Measurements from ENCODE around the gene TMC1.

TMC1 gene

DNA sequence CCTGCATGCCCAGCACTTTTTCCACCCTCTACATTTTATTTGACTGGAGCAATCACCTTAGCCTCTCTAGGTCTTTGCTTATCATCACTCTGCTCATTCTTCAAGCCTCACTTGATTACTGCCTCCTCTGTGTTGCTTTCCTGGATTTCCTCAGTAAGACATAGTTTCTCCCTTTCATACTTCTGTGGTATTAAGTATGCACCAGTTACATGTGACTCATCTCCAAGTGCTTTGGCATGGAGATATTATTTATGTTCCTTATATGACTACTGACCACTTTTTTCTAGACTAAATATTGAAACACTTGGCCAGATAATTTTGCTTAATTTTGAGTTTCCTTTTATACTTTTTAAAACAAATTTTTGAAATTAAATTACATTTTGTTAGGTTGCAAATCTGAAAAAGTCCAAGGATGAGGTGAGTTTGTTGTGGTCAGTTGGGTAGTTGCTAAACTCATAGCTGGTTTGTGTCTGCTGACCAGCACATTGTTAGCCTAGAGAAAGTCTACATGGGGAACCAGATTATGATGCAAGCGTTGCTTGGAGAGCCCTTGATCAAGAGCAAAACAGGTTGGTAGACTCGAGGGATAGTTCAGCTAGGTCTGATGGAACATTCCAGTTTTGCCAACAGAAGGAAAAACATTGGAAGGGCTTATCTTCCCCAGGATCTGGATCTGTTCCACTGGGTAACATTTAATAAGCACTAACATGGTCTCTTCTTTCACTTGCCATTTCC lies 140.2 kb downstream of the TMC1 start:
- Histone ChIP-seq H3K27me3 (ENCODE audit: insufficient read depth, low read length) (no peaks in the 10 kb centered on the region), H3K23ac (ENCODE audit: low read length) (no peak overlapping the region), H3K14ac (ENCODE audit: low read length) (no peak overlapping the region), H4K12ac (ENCODE audit: low read depth, low read length) (no peak overlapping the region), H3K27ac (ENCODE audit: low read depth, low read length) (no peak overlapping the region), H3K4me3 (ENCODE audit: low read depth, low read length) (no peak overlapping the region), H3K79me1 (ENCODE audit: low read length) (peaks cover 2% of the 10 kb centered on the region), H3K9me3 (ENCODE audit: insufficient read depth, low read depth, low read length) (peaks cover 5% of the 10 kb centered on the region), H3K79me2 (ENCODE audit: control insufficient read depth, insufficient read depth, low read length, poor library complexity) (no peaks in the 10 kb centered on the region), H3K9ac (ENCODE audit: low read length) (peak overlapping the region; percentile 29), H2BK12ac (ENCODE audit: low read length) (no peak overlapping the region), H3K4ac (ENCODE audit: low read depth, low read length) (no peak overlapping the region), H3K36me3 (ENCODE audit: control insufficient read depth in 1 of 2, insufficient read depth in 2 of 2, low read length in 2 of 2) (no peaks in the 10 kb centered on the region), H2BK5ac (ENCODE audit: low read depth, low read length, poor library complexity) (no peak overlapping the region), H2AK5ac (ENCODE audit: low read length) (no peak overlapping the region), H2AFZ (ENCODE audit: insufficient read depth, low read length, poor library complexity) (no peak overlapping the region), H4K91ac (ENCODE audit: low read depth, low read length) (no peak overlapping the region), H4K8ac (ENCODE audit: low read depth, low read length) (no peak overlapping the region), H3K4me1 (ENCODE audit: control insufficient read depth in 1 of 2, insufficient read depth in 2 of 2, low read length in 2 of 2) (peaks cover 4% of the 10 kb centered on the region in 2 experiments), H3K4me2 (ENCODE audit: low read length) (no peak overlapping the region), H2BK120ac (ENCODE audit: insufficient read depth, low read length, poor library complexity) (no peak overlapping the region), H3K18ac (ENCODE audit: low read length) (no peak overlapping the region)
- DNase-seq, result no peak
- WGBS (ENCODE audit: extremely low coverage, insufficient coverage, insufficient read length), result no CpG with 5 or more reads among the region's 2 CpGs

GRCh38 chr9:72665421-72665820 lies 144.0 kb downstream of the TMC1 start:
- H3K4me2 ChIP-seq (ENCODE audit: low read length), result no peak overlapping the region
- H3K4me3 ChIP-seq (ENCODE audit: low read depth, low read length), result no peak overlapping the region
- no peak overlapping the region for H3K4ac ChIP-seq (ENCODE audit: low read depth, low read length)
- H2BK120ac ChIP-seq (ENCODE audit: insufficient read depth, low read length, poor library complexity), result peak overlapping the region; percentile 65
- no peak overlapping the region for H4K8ac ChIP-seq (ENCODE audit: low read depth, low read length)
- no peaks in the 10 kb centered on the region for H3K36me3 ChIP-seq (ENCODE audit: control insufficient read depth in 1 of 2, insufficient read depth in 2 of 2, low read length in 2 of 2)
- H3K27ac ChIP-seq (ENCODE audit: low read depth, low read length), result peak overlapping the region; percentile 27
- no peak overlapping the region for H4K12ac ChIP-seq (ENCODE audit: low read depth, low read length)
- H3K9me3 ChIP-seq (ENCODE audit: insufficient read depth, low read depth, low read length), result peaks cover 5% of the 10 kb centered on the region
- no peak overlapping the region for H2AK5ac ChIP-seq (ENCODE audit: low read length)
- no peak overlapping the region for H2BK5ac ChIP-seq (ENCODE audit: low read depth, low read length, poor library complexity)
- H2AFZ ChIP-seq (ENCODE audit: insufficient read depth, low read length, poor library complexity), result no peak overlapping the region
- no peak overlapping the region for H3K9ac ChIP-seq (ENCODE audit: low read length)
- WGBS (ENCODE audit: extremely low coverage, insufficient coverage, insufficient read length), result no CpG with 5 or more reads among the region's 2 CpGs
- no peak overlapping the region for H2BK12ac ChIP-seq (ENCODE audit: low read length)
- peak in 1 of 2 donors; percentile 45 for DNase-seq
- no peak overlapping the region for H3K23ac ChIP-seq (ENCODE audit: low read length)
- peaks cover 4% of the 10 kb centered on the region in 2 experiments for H3K4me1 ChIP-seq (ENCODE audit: control insufficient read depth in 1 of 2, insufficient read depth in 2 of 2, low read length in 2 of 2)
- peaks cover 2% of the 10 kb centered on the region for H3K79me1 ChIP-seq (ENCODE audit: low read length)
- peak overlapping the region; percentile 57 for H4K91ac ChIP-seq (ENCODE audit: low read depth, low read length)
- H3K27me3 ChIP-seq (ENCODE audit: insufficient read depth, low read length), result no peaks in the 10 kb centered on the region
- H3K14ac ChIP-seq (ENCODE audit: low read length), result no peak overlapping the region
- no peak overlapping the region for H3K18ac ChIP-seq (ENCODE audit: low read length)
- H3K79me2 ChIP-seq (ENCODE audit: control insufficient read depth, insufficient read depth, low read length, poor library complexity), result no peaks in the 10 kb centered on the region

DNA sequence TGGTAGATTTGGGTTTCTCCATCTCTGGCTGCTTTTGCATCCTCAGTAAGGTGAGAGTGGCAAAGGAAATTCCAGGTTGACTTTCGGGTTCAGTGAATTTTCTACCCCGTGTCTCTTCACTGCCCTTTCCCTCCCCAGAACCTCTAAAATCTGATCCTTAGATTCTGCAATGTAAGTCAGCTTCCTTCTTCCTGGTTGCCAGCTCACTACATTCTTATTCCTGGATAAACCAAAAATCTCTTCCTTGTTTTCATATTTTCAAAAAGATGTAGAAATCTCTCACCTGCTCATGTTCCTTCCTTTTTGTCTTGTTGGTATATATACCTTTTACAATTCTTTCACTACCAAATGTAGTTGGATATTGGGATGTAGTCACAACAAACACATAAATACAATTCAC lies 145.8 kb downstream of the TMC1 start:
- no peaks in the 10 kb centered on the region for H3K79me2 ChIP-seq (ENCODE audit: control insufficient read depth, insufficient read depth, low read length, poor library complexity)
- no peak overlapping the region for H2BK5ac ChIP-seq (ENCODE audit: low read depth, low read length, poor library complexity)
- H3K27ac ChIP-seq (ENCODE audit: low read depth, low read length), result no peak overlapping the region
- H3K9me3 ChIP-seq (ENCODE audit: insufficient read depth, low read depth, low read length), result peaks cover 5% of the 10 kb centered on the region
- peaks cover 2% of the 10 kb centered on the region for H3K79me1 ChIP-seq (ENCODE audit: low read length)
- H4K91ac ChIP-seq (ENCODE audit: low read depth, low read length), result no peak overlapping the region
- no peak overlapping the region for H3K18ac ChIP-seq (ENCODE audit: low read length)
- H2BK12ac ChIP-seq (ENCODE audit: low read length), result no peak overlapping the region
- no peak overlapping the region for H3K4me3 ChIP-seq (ENCODE audit: low read depth, low read length)
- no peak overlapping the region for H3K4me2 ChIP-seq (ENCODE audit: low read length)
- DNase-seq, result peak in 1 of 2 donors; percentile 5
- H3K9ac ChIP-seq (ENCODE audit: low read length), result no peak overlapping the region
- H3K36me3 ChIP-seq (ENCODE audit: control insufficient read depth in 1 of 2, insufficient read depth in 2 of 2, low read length in 2 of 2), result no peaks in the 10 kb centered on the region
- H2AK5ac ChIP-seq (ENCODE audit: low read length), result no peak overlapping the region
- H3K4me1 ChIP-seq (ENCODE audit: control insufficient read depth in 1 of 2, insufficient read depth in 2 of 2, low read length in 2 of 2), result peaks cover 2 to 4% of the 10 kb centered on the region in 2 experiments
- H3K27me3 ChIP-seq (ENCODE audit: insufficient read depth, low read length), result no peaks in the 10 kb centered on the region
- H4K12ac ChIP-seq (ENCODE audit: low read depth, low read length), result no peak overlapping the region
- no CpG with 5 or more reads among the region's 2 CpGs for WGBS (ENCODE audit: extremely low coverage, insufficient coverage, insufficient read length)
- H4K8ac ChIP-seq (ENCODE audit: low read depth, low read length), result no peak overlapping the region
- H2AFZ ChIP-seq (ENCODE audit: insufficient read depth, low read length, poor library complexity), result no peak overlapping the region
- no peak overlapping the region for H2BK120ac ChIP-seq (ENCODE audit: insufficient read depth, low read length, poor library complexity)
- H3K4ac ChIP-seq (ENCODE audit: low read depth, low read length), result no peak overlapping the region
- no peak overlapping the region for H3K23ac ChIP-seq (ENCODE audit: low read length)
- H3K14ac ChIP-seq (ENCODE audit: low read length), result no peak overlapping the region

GRCh38 chr9:72674961-72675360 lies 153.6 kb downstream of the TMC1 start:
- Histone ChIP-seq H3K27me3 (ENCODE audit: insufficient read depth, low read length) (no peaks in the 10 kb centered on the region), H3K36me3 (ENCODE audit: control insufficient read depth in 1 of 2, insufficient read depth in 2 of 2, low read length in 2 of 2) (no peaks in the 10 kb centered on the region), H2BK12ac (ENCODE audit: low read length) (no peak overlapping the region), H4K91ac (ENCODE audit: low read depth, low read length) (no peak overlapping the region), H3K9me3 (ENCODE audit: insufficient read depth, low read depth, low read length) (no peaks in the 10 kb centered on the region), H4K8ac (ENCODE audit: low read depth, low read length) (no peak overlapping the region), H4K12ac (ENCODE audit: low read depth, low read length) (no peak overlapping the region), H3K79me2 (ENCODE audit: control insufficient read depth, insufficient read depth, low read length, poor library complexity) (no peaks in the 10 kb centered on the region), H3K4me3 (ENCODE audit: low read depth, low read length) (no peak overlapping the region), H2AK5ac (ENCODE audit: low read length) (no peak overlapping the region), H3K27ac (ENCODE audit: low read depth, low read length) (no peak overlapping the region), H2BK120ac (ENCODE audit: insufficient read depth, low read length, poor library complexity) (no peak overlapping the region), H2BK5ac (ENCODE audit: low read depth, low read length, poor library complexity) (no peak overlapping the region), H3K14ac (ENCODE audit: low read length) (no peak overlapping the region), H2AFZ (ENCODE audit: insufficient read depth, low read length, poor library complexity) (no peak overlapping the region), H3K18ac (ENCODE audit: low read length) (no peak overlapping the region), H3K4me2 (ENCODE audit: low read length) (no peak overlapping the region), H3K9ac (ENCODE audit: low read length) (no peak overlapping the region), H3K79me1 (ENCODE audit: low read length) (no peaks in the 10 kb centered on the region), H3K23ac (ENCODE audit: low read length) (no peak overlapping the region), H3K4ac (ENCODE audit: low read depth, low read length) (no peak overlapping the region), H3K4me1 (ENCODE audit: control insufficient read depth in 1 of 2, insufficient read depth in 2 of 2, low read length in 2 of 2) (no peaks in the 10 kb centered on the region)
- no peak for DNase-seq
- WGBS (ENCODE audit: extremely low coverage, insufficient coverage, insufficient read length), result no CpG with 5 or more reads among the region's 2 CpGs

Data from trophoblast cell (in vitro differentiated cells and primary cell).